Measurements from ENCODE around the gene CHORDC1.
"Not testable (repeated sequence)": the region's sequence is repeated elsewhere in the genome, so short reads cannot be mapped to it uniquely, and the experiment has no call there.

Gene CHORDC1

GRCh38 chr11:90213322-90213721, 9.5 kb downstream of the CHORDC1 start:
- no peak for DNase-seq

- no peak for DNase-seq
Measured at GRCh38 chr11:90208857-90209256, 14.0 kb downstream of the CHORDC1 start.

- not testable (repeated sequence) for DNase-seq
Measured at GRCh38 chr11:90207992-90208391, 14.9 kb downstream of the CHORDC1 start.

GRCh38 chr11:90204832-90205646, 17.8 kb downstream of the CHORDC1 start:
- DNase-seq: no peak

- DNase-seq: no peak
Measured at GRCh38 chr11:90204407-90204806, 18.4 kb downstream of the CHORDC1 start.

DNA sequence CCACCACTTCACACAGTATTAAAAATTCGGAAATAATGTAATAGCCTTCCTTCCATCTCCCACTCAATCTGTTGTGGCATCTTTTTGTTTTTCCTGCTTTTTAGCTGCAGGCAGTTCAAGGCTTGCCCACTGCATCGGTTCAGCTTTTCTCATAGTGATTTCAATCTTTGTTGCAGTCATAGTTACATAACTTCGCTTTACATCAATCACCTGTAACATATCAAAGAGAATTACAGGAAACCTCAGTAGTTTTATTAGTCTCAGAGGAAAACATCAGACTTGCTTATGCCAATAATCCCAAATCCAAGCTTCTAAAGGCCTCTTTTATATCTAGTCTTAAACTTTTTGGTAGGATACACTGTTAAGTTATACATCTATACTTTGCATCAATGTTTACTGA, 20.5 kb downstream of the CHORDC1 start:
- no peak for DNase-seq

- no peak for DNase-seq
Measured at GRCh38 chr11:90197377-90197776, 25.5 kb downstream of the CHORDC1 start.

DNA sequence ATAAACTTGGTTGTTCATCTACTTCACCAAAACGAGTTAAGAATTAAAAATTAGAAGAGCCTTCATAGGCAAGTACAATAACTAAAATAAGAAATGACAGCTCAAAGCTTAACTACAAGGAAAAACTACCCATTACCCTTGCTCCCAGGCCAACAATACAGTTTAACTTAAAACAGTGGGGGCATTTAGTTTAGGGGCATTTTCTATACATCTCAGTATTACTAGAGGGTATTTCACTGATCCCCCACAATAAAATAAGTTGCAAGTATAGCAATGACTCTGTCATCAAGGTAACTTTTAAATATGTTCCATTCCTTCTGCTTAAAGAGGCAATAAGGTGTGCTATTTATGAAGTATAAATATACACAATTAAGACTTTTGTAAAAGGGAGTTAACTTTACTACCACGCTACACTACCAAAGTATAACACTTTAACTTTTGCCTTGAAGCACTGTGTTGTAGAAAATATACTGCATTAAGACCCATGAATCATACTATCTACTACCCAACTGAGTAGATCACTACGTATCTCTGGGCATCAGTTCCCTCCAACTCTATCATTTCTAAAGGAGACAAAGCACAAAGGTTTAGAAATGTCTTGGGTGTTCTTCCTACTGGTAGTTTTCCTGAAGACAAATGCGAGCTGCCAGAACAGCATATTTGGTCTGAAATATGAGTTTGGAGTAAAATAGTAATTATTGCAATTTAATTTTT, 29.8 kb downstream of the CHORDC1 start:
- DNase-seq: no peak

DNA sequence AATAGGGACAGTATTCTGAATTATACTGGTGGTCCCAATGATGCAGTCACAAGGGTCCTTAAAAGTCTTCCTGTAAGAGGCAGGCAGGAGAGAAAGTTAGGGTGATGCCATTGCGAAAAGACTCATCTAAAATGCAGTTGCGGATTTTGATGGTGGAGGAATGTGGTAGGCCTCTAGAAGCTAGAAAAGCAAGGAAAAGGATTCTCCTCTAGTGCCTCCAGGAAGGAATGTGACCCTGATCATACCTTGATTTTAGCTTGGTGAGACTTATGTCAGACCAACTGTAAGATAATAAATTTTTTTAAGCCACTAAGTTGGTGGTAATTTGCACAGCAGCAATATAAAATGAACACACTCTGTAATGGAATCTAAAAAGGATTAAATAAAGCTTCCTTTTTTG, 33.8 kb downstream of the CHORDC1 start:
- no peak for DNase-seq

DNA sequence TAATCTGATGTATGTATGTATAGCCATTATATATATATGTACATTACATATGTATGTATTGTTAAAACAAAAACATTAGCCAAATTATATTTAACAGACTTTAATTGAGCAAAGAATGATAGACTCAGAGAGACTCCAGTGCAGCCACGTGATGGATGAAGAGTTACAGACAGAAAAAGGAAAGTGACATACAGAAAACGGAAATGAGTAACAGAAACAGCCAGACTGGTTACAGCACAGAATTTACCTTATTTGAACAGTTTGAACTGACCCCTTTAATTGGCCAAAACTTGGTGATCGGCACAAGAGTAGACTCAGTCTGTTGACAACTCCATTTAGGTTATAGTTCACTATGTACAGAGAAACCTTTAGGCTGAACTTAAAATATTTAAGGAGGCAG, 35.0 kb downstream of the CHORDC1 start:
- no peak for DNase-seq

- DNase-seq: no peak
Measured at GRCh38 chr11:90179923-90180322, 42.9 kb downstream of the CHORDC1 start.

GRCh38 chr11:90178751-90179150, 44.1 kb downstream of the CHORDC1 start:
- DNase-seq: no peak

GRCh38 chr11:90176069-90176468, 46.8 kb downstream of the CHORDC1 start:
- no peak for DNase-seq

GRCh38 chr11:90171359-90171758, 51.5 kb downstream of the CHORDC1 start:
- DNase-seq: no peak

- no peak for DNase-seq
Measured at GRCh38 chr11:90168571-90168970, 54.3 kb downstream of the CHORDC1 start.

DNA sequence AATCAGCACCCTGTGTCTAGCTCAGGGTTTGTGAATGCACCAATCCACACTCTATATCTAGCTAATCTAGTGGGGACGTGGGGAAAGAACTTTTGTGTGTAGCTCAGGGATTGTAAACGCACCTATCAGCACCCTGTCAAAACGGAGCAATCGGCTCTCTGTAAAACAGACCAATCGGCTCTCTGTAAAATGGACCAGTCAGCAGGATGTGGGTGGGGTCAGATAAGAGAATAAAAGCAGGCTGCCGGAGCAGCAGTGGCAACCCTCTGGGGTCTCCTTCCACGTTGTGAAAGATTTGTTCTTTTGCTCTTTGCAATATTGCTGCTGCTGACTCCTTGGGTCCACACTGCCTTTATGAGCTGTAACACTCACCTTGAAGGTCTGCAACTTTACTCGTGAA, 55.1 kb downstream of the CHORDC1 start:
- DNase-seq: not testable (repeated sequence)

GRCh38 chr11:90166982-90167573, 55.8 kb downstream of the CHORDC1 start:
- DNase-seq: not testable (repeated sequence)

Measured in 8988T (cell line).